DMS153 treated with DMSO at 0.1 percent for 48 hours (cell line): ENCODE results near the gene ROMO1.
"Not testable (repeated sequence)": the region's sequence is repeated elsewhere in the genome, so short reads cannot be mapped to it uniquely, and the experiment has no call there.

Experiments
- DNase-seq: peaks from one replicate; lab custom pipeline; 2025; ENCODE audit not compliant: unreplicated experiment; lab: John Stamatoyannopoulos, UW

The ROMO1 gene

GRCh38 chr20:35680452-35681183 is 18.6 kb upstream of the ROMO1 start:
- no peak for DNase-seq

GRCh38 chr20:35681960-35682359 is 17.2 kb upstream of the ROMO1 start:
- no peak for DNase-seq

- not testable (repeated sequence) for DNase-seq
Observed at GRCh38 chr20:35685368-35685767, 13.8 kb upstream of the ROMO1 start.

GRCh38 chr20:35686872-35687271 is 12.3 kb upstream of the ROMO1 start:
- DNase-seq: not testable (repeated sequence)

GRCh38 chr20:35690265-35690664 is 8.9 kb upstream of the ROMO1 start:
- no peak for DNase-seq

GRCh38 chr20:35695245-35695749 is 3.9 kb upstream of the ROMO1 start:
- DNase-seq: no peak

- no peak for DNase-seq
Observed at GRCh38 chr20:35695978-35696377, 3.2 kb upstream of the ROMO1 start.

GRCh38 chr20:35697696-35698297 is 1.4 kb upstream of the ROMO1 start:
- no peak for DNase-seq

- no peak for DNase-seq
Observed at GRCh38 chr20:35698298-35699126, 693 bp upstream of the ROMO1 start.

- no peak for DNase-seq
Observed at GRCh38 chr20:35699957-35700624, 886 bp downstream of the ROMO1 start.

- DNase-seq: no peak
Observed at GRCh38 chr20:35700625-35701148, 1.5 kb downstream of the ROMO1 start.

- DNase-seq: no peak
Observed at GRCh38 chr20:35702051-35702823, 3.0 kb downstream of the ROMO1 start.

GRCh38 chr20:35702824-35703695 is 3.9 kb downstream of the ROMO1 start:
- DNase-seq: no peak

GRCh38 chr20:35704514-35705261 is 5.5 kb downstream of the ROMO1 start:
- DNase-seq: no peak

GRCh38 chr20:35705894-35706293 is 6.7 kb downstream of the ROMO1 start:
- DNase-seq: not testable (repeated sequence)

GRCh38 chr20:35706591-35707529 is 7.7 kb downstream of the ROMO1 start:
- DNase-seq: not testable (repeated sequence)

- DNase-seq: no peak
Observed at GRCh38 chr20:35708502-35708901, 9.3 kb downstream of the ROMO1 start.
